GM18505 (cell line): ENCODE data around the gene SORCS1.

ENCODE experiments used
- ATAC-seq: cut with Tn5 transposase; IDR thresholded peaks from one replicate; pipeline ENCODE4 v1.9.1; 2021; ENCODE audit not compliant: unreplicated experiment
- POLR2A ChIP-seq: IDR thresholded peaks from 4 replicates; pipeline ENCODE4 v1.6.1; 2011; ENCODE audit warnings: borderline replicate concordance; ENCODE audit not compliant: insufficient read depth, insufficient read length; ENCODE audit errors: extremely low read depth

Gene SORCS1

DNA sequence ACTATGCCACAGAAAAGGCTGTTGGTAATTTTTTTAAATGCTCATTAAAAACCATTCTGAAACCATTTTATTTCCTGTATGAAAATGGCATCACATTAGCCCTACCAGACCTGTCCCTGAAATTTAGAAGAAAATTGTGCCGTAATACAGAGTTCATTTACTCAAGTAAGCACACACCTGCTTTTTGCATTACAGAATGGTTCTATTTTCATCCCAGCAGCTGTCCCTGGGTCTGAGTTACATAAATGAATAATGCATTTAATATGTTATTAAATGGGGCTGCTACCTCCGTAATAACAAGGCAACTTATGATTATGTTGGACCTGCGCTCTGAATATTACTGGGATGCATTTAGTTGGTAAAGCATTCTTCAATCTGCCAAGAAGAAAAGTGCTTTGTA is 508.9 kb downstream of the SORCS1 start:
- no peak for ATAC-seq
- TF ChIP-seq POLR2A: no peak

GRCh38 chr10:106655165-106655564 is 509.3 kb downstream of the SORCS1 start:
- TF ChIP-seq POLR2A: no peak
- ATAC-seq: no peak

DNA sequence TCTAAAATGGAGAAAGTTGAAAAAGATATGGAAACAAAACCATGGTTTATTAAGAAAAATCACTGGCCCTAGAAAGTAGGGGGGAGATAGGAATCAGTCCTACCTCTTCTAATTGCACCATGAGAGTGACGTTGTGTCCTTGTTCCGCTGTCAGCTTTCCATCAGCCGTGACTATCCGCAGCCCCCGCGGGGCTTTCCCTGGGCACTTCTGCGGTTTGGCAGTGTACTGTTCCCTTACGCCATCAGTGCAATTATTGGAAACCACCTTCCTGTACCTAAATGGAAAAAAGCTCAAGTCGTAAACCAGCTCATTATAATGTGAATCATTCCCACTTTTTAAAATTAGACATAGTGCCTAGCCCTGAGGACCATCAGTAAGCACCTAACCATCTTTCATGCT is 512.2 kb downstream of the SORCS1 start:
- no peak for TF ChIP-seq POLR2A
- no peak for ATAC-seq

GRCh38 chr10:106648534-106649481 is 515.7 kb downstream of the SORCS1 start:
- no peak for TF ChIP-seq POLR2A
- ATAC-seq: no peak

GRCh38 chr10:106643473-106643872 is 521.0 kb downstream of the SORCS1 start:
- no peak for TF ChIP-seq POLR2A
- no peak for ATAC-seq

- TF ChIP-seq POLR2A: no peak
- ATAC-seq: no peak
These were observed 526.6 kb downstream of the SORCS1 start for GRCh38 chr10:106637873-106638272.

- TF ChIP-seq POLR2A: no peak
- no peak for ATAC-seq
These were observed 527.6 kb downstream of the SORCS1 start for GRCh38 chr10:106636766-106637491.

GRCh38 chr10:106635947-106636346 is 528.6 kb downstream of the SORCS1 start:
- ATAC-seq: no peak
- no peak for TF ChIP-seq POLR2A

DNA sequence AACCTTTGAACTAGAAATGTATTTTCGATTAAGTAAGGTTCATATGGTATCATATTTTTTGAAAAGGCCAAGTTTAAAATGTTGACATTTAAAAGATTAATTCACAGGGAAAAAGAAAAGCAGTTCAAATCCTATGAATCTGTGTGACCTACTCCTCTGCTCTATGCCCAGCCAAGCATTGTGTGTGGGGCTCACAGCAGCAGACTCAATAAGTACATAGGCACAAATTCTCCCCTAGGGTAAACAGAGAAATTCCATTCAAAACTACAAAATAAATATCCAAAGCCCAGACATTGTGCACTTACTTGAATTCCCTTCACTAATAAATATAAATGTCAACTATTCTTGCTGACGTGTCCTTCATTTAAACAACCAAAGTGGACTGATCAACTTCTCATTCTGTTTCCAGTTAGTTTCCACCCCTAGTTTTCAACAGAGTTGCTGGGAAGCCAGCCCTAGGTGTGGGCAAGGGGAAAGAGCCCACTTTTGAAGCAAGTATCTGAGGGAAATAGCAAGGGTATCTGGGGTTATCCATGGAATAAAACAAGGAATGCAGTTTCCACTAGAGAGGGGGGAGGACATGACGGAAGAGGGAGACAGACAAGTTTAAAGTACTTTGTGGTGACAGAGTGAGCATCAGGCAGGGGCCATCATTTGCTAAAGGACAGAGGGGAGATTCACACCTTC is 533.3 kb downstream of the SORCS1 start:
- ATAC-seq: no peak
- TF ChIP-seq POLR2A: no peak

GRCh38 chr10:106626371-106626770 is 538.1 kb downstream of the SORCS1 start:
- ATAC-seq: no peak
- TF ChIP-seq POLR2A: no peak

GRCh38 chr10:106625751-106626150 is 538.8 kb downstream of the SORCS1 start:
- TF ChIP-seq POLR2A: no peak
- ATAC-seq: no peak

DNA sequence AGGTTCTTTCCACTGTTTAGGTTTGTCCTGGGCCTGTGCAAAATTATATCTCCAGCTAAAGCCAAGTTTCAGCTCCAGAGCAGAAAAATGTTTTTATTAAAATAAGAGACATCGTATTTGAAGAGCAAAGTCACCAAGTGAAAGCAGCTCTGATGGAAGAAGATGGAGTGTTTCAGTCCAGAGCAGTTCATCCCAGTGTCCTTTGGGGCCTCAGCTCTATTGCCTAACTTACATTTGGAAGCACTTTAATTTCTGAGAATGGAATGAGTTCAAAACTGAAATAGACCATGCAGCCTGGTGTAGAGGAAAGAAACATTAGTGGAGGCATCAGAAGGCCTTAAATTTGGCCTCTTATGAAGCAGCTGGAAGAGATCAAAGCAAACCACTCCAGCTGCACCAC is 545.2 kb downstream of the SORCS1 start:
- no peak for TF ChIP-seq POLR2A
- ATAC-seq: no peak

GRCh38 chr10:106618646-106619045 is 545.9 kb downstream of the SORCS1 start:
- TF ChIP-seq POLR2A: no peak
- ATAC-seq: no peak
